ENCODE results near the gene ATAD5.
A peak's percentile ranks its signal among the peaks of the same experiment; 100 is the strongest.

ATAD5 gene

GRCh38 chr17:30831663-30832437 lies at the start of gene ATAD5:
TSS of gene ATAD5 (plus strand) at chr17:30831966. CDS start at chr17:30832348, 382 bp downstream.
- TF ChIP-seq ZFX (IDR thresholded peaks at IDR 0.05) (peak; percentile 74), CTCF (conservative IDR thresholded peaks at IDR 0.05) (no peak)
- H3K27ac ChIP-seq = peak within 1 kb of the TSS; percentile 85

- no peak for TF ChIP-seq CTCF (conservative IDR thresholded peaks at IDR 0.05)
- TF ChIP-seq ZFX (IDR thresholded peaks at IDR 0.05) = no peak
- H3K27ac ChIP-seq = no peak overlapping the region
Observed at GRCh38 chr17:30782206-30782605, 49.6 kb upstream of the ATAD5 start.

GRCh38 chr17:30788918-30789317 lies 42.8 kb upstream of the ATAD5 start:
- no peak overlapping the region for H3K27ac ChIP-seq
- TF ChIP-seq CTCF (conservative IDR thresholded peaks at IDR 0.05) (no peak), ZFX (IDR thresholded peaks at IDR 0.05) (no peak)

- no peak overlapping the region for H3K27ac ChIP-seq
- TF ChIP-seq ZFX (IDR thresholded peaks at IDR 0.05) = no peak
- no peak for TF ChIP-seq CTCF (conservative IDR thresholded peaks at IDR 0.05)
Observed at GRCh38 chr17:30790279-30790678, 41.5 kb upstream of the ATAD5 start.

- TF ChIP-seq CTCF (conservative IDR thresholded peaks at IDR 0.05) (no peak), ZFX (IDR thresholded peaks at IDR 0.05) (no peak)
Observed at GRCh38 chr17:30793282-30793977, 38.3 kb upstream of the ATAD5 start.

GRCh38 chr17:30794372-30794771 lies 37.4 kb upstream of the ATAD5 start:
- no peak overlapping the region for H3K27ac ChIP-seq
- no peak for TF ChIP-seq ZFX (IDR thresholded peaks at IDR 0.05)
- no peak for TF ChIP-seq CTCF (conservative IDR thresholded peaks at IDR 0.05)

More at GRCh38 chr17:30793282-30793977, 38.3 kb upstream of the ATAD5 start:
- H3K27ac ChIP-seq = no peak overlapping the region

GRCh38 chr17:30796016-30796415 lies 35.8 kb upstream of the ATAD5 start:
- TF ChIP-seq ZFX (IDR thresholded peaks at IDR 0.05) = no peak
- H3K27ac ChIP-seq = no peak overlapping the region

All from C4-2B (cell line).